ENCODE results near the gene KCNJ10. TPM values are rescaled to one million over a fixed set of nuclear protein-coding genes. Genes with fewer than 3 reads are reported as not detected.
A peak's percentile ranks its signal among the peaks of the same experiment; 100 is the strongest.

The KCNJ10 gene
- polyA plus RNA-seq, 1 donor (not counting 4 experiments of a cell fraction or from before 2014, with no cell fraction given) = not detected

DNA sequence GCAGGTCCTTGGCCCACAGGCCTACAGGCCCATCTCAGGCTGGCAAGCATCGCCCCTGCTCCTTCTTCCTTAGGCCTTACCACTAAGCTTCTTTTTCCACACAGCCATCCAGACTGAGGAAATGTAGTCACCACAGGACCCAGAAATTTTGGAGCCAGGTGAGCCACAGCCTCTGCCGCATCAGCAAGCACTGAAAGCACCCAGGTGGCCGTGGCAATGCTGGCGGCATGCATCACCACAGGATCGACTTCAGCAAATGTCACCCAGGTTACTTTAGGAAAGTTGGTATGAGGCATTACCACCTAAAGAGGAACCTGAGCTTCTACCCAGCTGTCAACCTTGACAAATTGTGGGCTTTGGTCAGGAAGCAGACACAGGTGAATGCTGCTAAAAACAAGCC is 49.8 kb downstream of the KCNJ10 start:
- dilution Hi-C loops (cut with MboI; ENCODE audit: extremely low pct_ligation_motif_present, low sequenced_read_pairs) = no loop called here
- no peaks in the 10 kb centered on the region for H3K36me3 ChIP-seq (ENCODE audit: control insufficient read depth in 2 of 2, extremely low read depth in 1 of 2, insufficient read depth in 2 of 2, low read length in 2 of 2)
- H3K9me3 ChIP-seq (ENCODE audit: control insufficient read depth, low read depth, low read length) = no peaks in the 10 kb centered on the region
- no peaks in the 10 kb centered on the region for H3K9me1 ChIP-seq (ENCODE audit: control insufficient read depth, extremely low read depth, insufficient read depth, low read length)
- H3K4me1 ChIP-seq (ENCODE audit: control insufficient read depth, extremely low read depth, insufficient read depth, low read length) = peaks cover 23% of the 10 kb centered on the region
- H3K27ac ChIP-seq (ENCODE audit: control insufficient read depth, insufficient read depth, low read length) = no peak overlapping the region
- H3K9ac ChIP-seq (ENCODE audit: control insufficient read depth, extremely low read depth, insufficient read depth, low read length) = no peak overlapping the region
- H2AFZ ChIP-seq (ENCODE audit: control insufficient read depth, low read length) = no peak overlapping the region
- no peaks in the 10 kb centered on the region for H3K27me3 ChIP-seq (ENCODE audit: control insufficient read depth, extremely low read depth, insufficient read depth, low read length)
- H3K4me3 ChIP-seq (ENCODE audit: control insufficient read depth in 2 of 3, extremely low read depth in 1 of 3, insufficient read depth in 2 of 3, low read depth in 1 of 3, low read length in 3 of 3) = no peak overlapping the region
- no peak for TF ChIP-seq EZH2 (IDR thresholded peaks at IDR 0.05; ENCODE audit: low read length)
- no peak for TF ChIP-seq CTCF (optimal IDR thresholded peaks at IDR 0.05 in 1 of 3, IDR thresholded peaks at IDR 0.05 in 1 of 3, conservative IDR thresholded peaks at IDR 0.05 in 1 of 3; ENCODE audit: extremely low read depth in 1 of 3, insufficient read depth in 2 of 3, low read length in 3 of 3)
- DNase-seq (ENCODE audit: low read depth, low spot score) (no peak), FAIRE-seq (no peak)
- H3K79me2 ChIP-seq (ENCODE audit: control insufficient read depth, insufficient read depth, low read length) = no peaks in the 10 kb centered on the region
- H4K20me1 ChIP-seq (ENCODE audit: control insufficient read depth, extremely low read depth, insufficient read depth, low read length) = no peaks in the 10 kb centered on the region
- no peak overlapping the region for H3K4me2 ChIP-seq (ENCODE audit: control insufficient read depth, extremely low read depth, insufficient read depth, low read depth, low read length)

- dilution Hi-C loops (cut with MboI; ENCODE audit: extremely low pct_ligation_motif_present, low sequenced_read_pairs) = no loop called here
- peak overlapping the region in 1 of 3 experiments; percentile 16 for H3K4me3 ChIP-seq (ENCODE audit: control insufficient read depth in 2 of 3, extremely low read depth in 1 of 3, insufficient read depth in 2 of 3, low read depth in 1 of 3, low read length in 3 of 3)
- TF ChIP-seq EZH2 (IDR thresholded peaks at IDR 0.05; ENCODE audit: low read length) = no peak
- TF ChIP-seq CTCF (optimal IDR thresholded peaks at IDR 0.05 in 1 of 3, IDR thresholded peaks at IDR 0.05 in 1 of 3, conservative IDR thresholded peaks at IDR 0.05 in 1 of 3; ENCODE audit: extremely low read depth in 1 of 3, insufficient read depth in 2 of 3, low read length in 3 of 3) = no peak
- H3K27me3 ChIP-seq (ENCODE audit: control insufficient read depth, extremely low read depth, insufficient read depth, low read length) = no peaks in the 10 kb centered on the region
- H2AFZ ChIP-seq (ENCODE audit: control insufficient read depth, low read length) = no peak overlapping the region
- no peak overlapping the region for H3K9ac ChIP-seq (ENCODE audit: control insufficient read depth, extremely low read depth, insufficient read depth, low read length)
- H3K4me1 ChIP-seq (ENCODE audit: control insufficient read depth, extremely low read depth, insufficient read depth, low read length) = peaks cover 23% of the 10 kb centered on the region
- DNase-seq (ENCODE audit: low read depth, low spot score) (no peak), FAIRE-seq (peak; percentile 92)
- no peaks in the 10 kb centered on the region for H4K20me1 ChIP-seq (ENCODE audit: control insufficient read depth, extremely low read depth, insufficient read depth, low read length)
- H3K4me2 ChIP-seq (ENCODE audit: control insufficient read depth, extremely low read depth, insufficient read depth, low read depth, low read length) = peak overlapping the region; percentile 69
- no peaks in the 10 kb centered on the region for H3K9me3 ChIP-seq (ENCODE audit: control insufficient read depth, low read depth, low read length)
- no peak overlapping the region for H3K27ac ChIP-seq (ENCODE audit: control insufficient read depth, insufficient read depth, low read length)
- H3K36me3 ChIP-seq (ENCODE audit: control insufficient read depth in 2 of 2, extremely low read depth in 1 of 2, insufficient read depth in 2 of 2, low read length in 2 of 2) = no peaks in the 10 kb centered on the region
- H3K9me1 ChIP-seq (ENCODE audit: control insufficient read depth, extremely low read depth, insufficient read depth, low read length) = no peaks in the 10 kb centered on the region
- no peaks in the 10 kb centered on the region for H3K79me2 ChIP-seq (ENCODE audit: control insufficient read depth, insufficient read depth, low read length)
Measured at GRCh38 chr1:160018900-160019299, 51.1 kb downstream of the KCNJ10 start.

All from keratinocyte (primary cell).